Smooth muscle cell of the pulmonary artery (primary cell): ENCODE measurements around the gene KLRF1. TPM values are rescaled to one million over a fixed set of nuclear protein-coding genes. Genes with fewer than 3 reads are reported as not detected.

Experiments used
- total RNA-seq: library from RNA; depleted of rRNA; stranded (reverse); fragments of >200 nt; gene quantifications from 2 replicates; pipeline ENCODE4 v1.2.3, GENCODE V29; 2014

KLRF1 gene
- total RNA-seq = not detected in 2 replicates

GRCh38 chr12:9827209-9827888, at the start of gene KLRF1:
Gene KLRF1 (plus strand): TSS chr12:9827481. CDS start chr12:9827545, 64 bp downstream.

GRCh38 chr12:9869307-9870161, 42.3 kb downstream of the KLRF1 start, which contains the start of gene CLEC2B:
Gene CLEC2B (minus strand): TSS chr12:9869354.

GRCh38 chr12:9881246-9881645, 54.0 kb downstream of the KLRF1 start, which contains the start of gene KLRF2:
Gene KLRF2 (plus strand): TSS chr12:9881489. CDS start chr12:9881596, 107 bp downstream.

Other genes with a start within 250 kb of the KLRF1 start
- not detected in 2 replicates for gene KLRB1, start 219.6 kb upstream of the KLRF1 start, total RNA-seq
- 1.4 and 1.8 TPM in 2 replicates for gene CLEC2D, start 157.8 kb upstream of the KLRF1 start, total RNA-seq
- not detected in 2 replicates for gene CLECL1, start 94.4 kb upstream of the KLRF1 start, total RNA-seq
- not detected in 2 replicates for gene CD69, start 66.6 kb upstream of the KLRF1 start, total RNA-seq
- 2.3 and 4.8 TPM in 2 replicates for gene CLEC2B, start 41.9 kb downstream of the KLRF1 start, total RNA-seq
- not detected in 2 replicates for gene KLRF2, start 54.0 kb downstream of the KLRF1 start, total RNA-seq
- gene CLEC2A, start 104.9 kb downstream of the KLRF1 start, total RNA-seq = not detected in 2 replicates
- not detected in 2 replicates for gene CLEC12A, start 143.9 kb downstream of the KLRF1 start, total RNA-seq
- not detected in 2 replicates for gene CLEC1B, start 171.6 kb downstream of the KLRF1 start, total RNA-seq
- not detected in 2 replicates for gene CLEC12B, start 183.1 kb downstream of the KLRF1 start, total RNA-seq
- not detected in 2 replicates for gene CLEC9A, start 203.2 kb downstream of the KLRF1 start, total RNA-seq